Endodermal cell (in vitro differentiated cells): Measurements from ENCODE around the gene TACC3. TPM values are rescaled to one million over a fixed set of nuclear protein-coding genes. Genes with fewer than 3 reads are reported as not detected.

Experiments used
- DNase-seq: peaks from one replicate; pipeline ENCODE4 v3.0.0-alpha.2; 2017
- H3K27ac ChIP-seq: 2 replicates; pipeline ENCODE4 v1.5.1; 2013; ENCODE audit warnings: mild to moderate bottlenecking, low read depth, low read length, moderate library complexity
- H3K27me3 ChIP-seq: 2 replicates; pipeline ENCODE4 v1.6.1; 2013; ENCODE audit warnings: mild to moderate bottlenecking, low read length, moderate library complexity; ENCODE audit not compliant: insufficient read depth, control insufficient read depth, poor library complexity, severe bottlenecking
- H3K36me3 ChIP-seq: 2 replicates; pipeline ENCODE4 v1.7.0; 2013; ENCODE audit warnings: mild to moderate bottlenecking, low read length, moderate library complexity; ENCODE audit not compliant: control insufficient read depth, insufficient read depth
- H3K4me1 ChIP-seq: one replicate; pipeline ENCODE4 v1.7.0; 2013; ENCODE audit warnings: low read length; ENCODE audit not compliant: control insufficient read depth, insufficient read depth
- H3K4me3 ChIP-seq: 2 replicates; pipeline ENCODE4 v1.5.1; 2013; ENCODE audit warnings: mild to moderate bottlenecking, low read length, moderate library complexity
- H3K9ac ChIP-seq: 2 replicates; pipeline ENCODE4 v1.6.1; 2013; ENCODE audit warnings: mild to moderate bottlenecking, low read length, moderate library complexity; ENCODE audit not compliant: poor library complexity, severe bottlenecking; ENCODE audit errors: extremely low read depth
- H3K9me3 ChIP-seq: 2 replicates; pipeline ENCODE4 v1.6.1; 2013; ENCODE audit warnings: mild to moderate bottlenecking, low read length, moderate library complexity; ENCODE audit not compliant: control insufficient read depth
- H3K27ac Mint-ChIP-seq: 2 replicates; pipeline ENCODE4 v1.8.0; 2020; ENCODE audit warnings: mixed read lengths
- H3K27me3 Mint-ChIP-seq: 2 replicates; pipeline ENCODE4 v1.8.0; 2021; ENCODE audit warnings: mild to moderate bottlenecking, mixed read lengths; ENCODE audit not compliant: insufficient read depth
- H3K36me3 Mint-ChIP-seq: 2 replicates; pipeline ENCODE4 v1.8.0; 2020; ENCODE audit warnings: low read depth, mixed read lengths
- H3K4me1 Mint-ChIP-seq: 2 replicates; pipeline ENCODE4 v1.8.0; 2020; ENCODE audit warnings: mixed read lengths
- H3K4me3 Mint-ChIP-seq: 2 replicates; pipeline ENCODE4 v1.8.0; 2020; ENCODE audit warnings: mild to moderate bottlenecking, moderate library complexity, mixed read lengths
- H3K9me3 Mint-ChIP-seq: 2 replicates; pipeline ENCODE4 v1.8.0; 2020; ENCODE audit warnings: mild to moderate bottlenecking, mixed read lengths
- CTCF ChIP-seq: fragments of 200-600 bp; sonication (generic); conservative IDR thresholded peaks from 2 replicates; pipeline ENCODE4 v1.5.0; 2021; ENCODE audit warnings: antibody characterized with exemption, mild to moderate bottlenecking
- WGBS, 2 experiments: methylation state at CpG; one replicate each; pipeline versions ENCODE4 v1.1.5 to v1.1.7; 2013; ENCODE audit warnings: missing lambda C conversion rate in 2 of 2, mixed read lengths in 1 of 2; ENCODE audit not compliant: insufficient coverage in 1 of 2, insufficient read length in 1 of 2; 5-methylcytosine and 5-hydroxymethylcytosine counted together
- total RNA-seq, 2 donors: library from RNA; stranded (reverse); fragmentation: NEBNext Ultra II Directional in 1 of 2; extraction: Animal tissue kit (Norgen Biotek cat#: 25700) in 1 of 2; gene quantifications; 2 replicates in 1 of 2; 3 replicates in 1 of 2; pipeline ENCODE4 v1.2.1, GENCODE V29; 2021

The TACC3 gene
- total RNA-seq, 2 donors from 2014 or later: 113 to 182 TPM

GRCh38 chr4:1785592-1785991 is 64.3 kb downstream of the TACC3 start:
- WGBS, 2 experiments: 93 to 100% methylated on average over 4 to 11 of the region's 11 CpGs
- H3K4me1 Mint-ChIP-seq: no peaks in the 10 kb centered on the region
- H3K9me3 Mint-ChIP-seq: no peaks in the 10 kb centered on the region
- Histone ChIP-seq H3K9me3 (no peaks in the 10 kb centered on the region), H3K36me3 (no peaks in the 10 kb centered on the region), H3K9ac (no peak overlapping the region), H3K27me3 (no peaks in the 10 kb centered on the region), H3K4me1 (no peaks in the 10 kb centered on the region), H3K27ac (no peak overlapping the region), H3K4me3 (no peak overlapping the region)
- H3K27me3 Mint-ChIP-seq: peaks cover 7% of the 10 kb centered on the region
- no peak for DNase-seq
- no peak overlapping the region for H3K4me3 Mint-ChIP-seq
- TF ChIP-seq CTCF: no peak
- H3K27ac Mint-ChIP-seq: no peak overlapping the region
- no peaks in the 10 kb centered on the region for H3K36me3 Mint-ChIP-seq

GRCh38 chr4:1786544-1787362 is 65.4 kb downstream of the TACC3 start:
- H3K4me1 Mint-ChIP-seq: no peaks in the 10 kb centered on the region
- no peaks in the 10 kb centered on the region for H3K36me3 ChIP-seq
- H3K9ac ChIP-seq: no peak overlapping the region
- H3K4me3 Mint-ChIP-seq: no peak overlapping the region
- peaks cover 18% of the 10 kb centered on the region for H3K27me3 Mint-ChIP-seq
- peaks cover 9% of the 10 kb centered on the region for H3K27me3 ChIP-seq
- DNase-seq: no peak
- no peaks in the 10 kb centered on the region for H3K36me3 Mint-ChIP-seq
- no peak overlapping the region for H3K27ac ChIP-seq
- no peaks in the 10 kb centered on the region for H3K4me1 ChIP-seq
- TF ChIP-seq CTCF: no peak
- no peak overlapping the region for H3K4me3 ChIP-seq
- H3K27ac Mint-ChIP-seq: no peak overlapping the region
- no peaks in the 10 kb centered on the region for H3K9me3 Mint-ChIP-seq
- WGBS, 2 experiments: 91 to 96% methylated on average over 21 to 34 of the region's 34 CpGs
- no peaks in the 10 kb centered on the region for H3K9me3 ChIP-seq

- 85 to 92% methylated on average over 11 to 25 of the region's 25 CpGs for WGBS, 2 experiments
- no peak for TF ChIP-seq CTCF
- H3K27ac ChIP-seq: no peak overlapping the region
- H3K4me3 Mint-ChIP-seq: no peak overlapping the region
- no peaks in the 10 kb centered on the region for H3K9me3 Mint-ChIP-seq
- peaks cover 25% of the 10 kb centered on the region for H3K27me3 Mint-ChIP-seq
- no peaks in the 10 kb centered on the region for H3K36me3 Mint-ChIP-seq
- H3K36me3 ChIP-seq: no peaks in the 10 kb centered on the region
- DNase-seq: no peak
- H3K4me1 ChIP-seq: no peaks in the 10 kb centered on the region
- H3K9ac ChIP-seq: no peak overlapping the region
- no peaks in the 10 kb centered on the region for H3K4me1 Mint-ChIP-seq
- no peaks in the 10 kb centered on the region for H3K9me3 ChIP-seq
- H3K27me3 ChIP-seq: peaks cover 17% of the 10 kb centered on the region
- no peak overlapping the region for H3K27ac Mint-ChIP-seq
- no peak overlapping the region for H3K4me3 ChIP-seq
Measured at GRCh38 chr4:1787411-1788077, 66.2 kb downstream of the TACC3 start.
